CD4-positive, alpha-beta memory T cell (primary cell): ENCODE results near the gene PDS5B. TPM values are rescaled to one million over a fixed set of nuclear protein-coding genes. Genes with fewer than 3 reads are reported as not detected.
A peak's percentile ranks its signal among the peaks of the same experiment; 100 is the strongest.

Experiments
- CTCF ChIA-PET: fragments of 350-600 bp; sonication (Branson Sonifier 250); formaldehyde crosslinking; loops from one replicate; lab custom pipeline; 2021; ENCODE audit warnings: inconsistent platforms; ENCODE audit not compliant: partially characterized antibody; lab: Charles Lee
- POLR2A ChIA-PET: fragments of 350-600 bp; sonication (Branson Sonifier 250); formaldehyde crosslinking; loops from one replicate; lab custom pipeline; 2021; ENCODE audit not compliant: partially characterized antibody; lab: Charles Lee
- DNase-seq, 5 donors: peaks; one replicate each; pipeline versions ENCODE4 v3.0.0 to v3.0.0-alpha.2; 2020 to 2022; ENCODE audit warnings: mixed read lengths in 1 of 5
- H3K27ac ChIP-seq: one replicate; pipeline ENCODE4 v1.7.0; 2013; ENCODE audit warnings: low read depth, low read length
- H3K27me3 ChIP-seq: 2 replicates; pipeline ENCODE4 v1.7.0; 2013; ENCODE audit warnings: mild to moderate bottlenecking, low read length, moderate library complexity; ENCODE audit not compliant: insufficient read depth
- H3K36me3 ChIP-seq: 2 replicates; pipeline ENCODE4 v1.7.0; 2013; ENCODE audit warnings: mild to moderate bottlenecking, low read length, moderate library complexity; ENCODE audit not compliant: insufficient read depth
- H3K4me1 ChIP-seq: 2 replicates; pipeline ENCODE4 v1.7.0; 2013; ENCODE audit warnings: mild to moderate bottlenecking, low read length, moderate library complexity; ENCODE audit not compliant: insufficient read depth
- H3K4me3 ChIP-seq, 2 donors: one replicate each; pipeline ENCODE4 v1.7.0; 2013; ENCODE audit warnings: low read length in 2 of 2, mild to moderate bottlenecking in 1 of 2
- H3K9me3 ChIP-seq, 2 donors: one replicate each; pipeline ENCODE4 v1.7.0; 2013; ENCODE audit warnings: low read length in 2 of 2, control low read depth in 1 of 2; ENCODE audit not compliant: control insufficient read depth in 1 of 2
- H3K27ac Mint-ChIP-seq, 7 donors: one replicate each; pipeline ENCODE4 v1.8.0; 2020 to 2021; ENCODE audit warnings: mixed read lengths in 7 of 7, mild to moderate bottlenecking in 6 of 7, inconsistent platforms in 3 of 7, moderate library complexity in 3 of 7
- H3K27me3 Mint-ChIP-seq, 2 donors: one replicate each; pipeline ENCODE4 v1.8.0; 2020 to 2021; ENCODE audit warnings: mixed read lengths in 2 of 2
- H3K36me3 Mint-ChIP-seq, 2 donors: one replicate each; pipeline ENCODE4 v1.8.0; 2020 to 2021; ENCODE audit warnings: mixed read lengths in 2 of 2, inconsistent platforms in 1 of 2, mild to moderate bottlenecking in 1 of 2
- H3K4me1 Mint-ChIP-seq, 4 donors: one replicate each; pipeline ENCODE4 v1.8.0; 2020 to 2021; ENCODE audit warnings: mixed read lengths in 4 of 4, mild to moderate bottlenecking in 1 of 4
- H3K4me3 Mint-ChIP-seq, 8 donors: one replicate each; pipeline ENCODE4 v1.8.0; 2020 to 2021; ENCODE audit warnings: mixed read lengths in 8 of 8, mild to moderate bottlenecking in 7 of 8, moderate library complexity in 6 of 8, inconsistent platforms in 3 of 8
- H3K9me3 Mint-ChIP-seq, 8 donors: one replicate each; pipeline ENCODE4 v1.8.0; 2020 to 2021; ENCODE audit warnings: mixed read lengths in 8 of 8, mild to moderate bottlenecking in 5 of 8, inconsistent platforms in 3 of 8, moderate library complexity in 1 of 8
- intact Hi-C: fragments of 100-400 bp; cut with micrococcal nuclease; formaldehyde crosslinking; loops from one replicate; pipeline ENCODE4 v1.15.1; 2023
- polyA plus RNA-seq, 2 donors: library from polyadenylated mRNA; unstranded; fragments of 300-500 nt; fragmentation: Illumina TruSeq; gene quantifications; one replicate each; pipeline ENCODE4 v1.2.3, GENCODE V29; 2021
- total RNA-seq, 2 experiments: library from RNA; stranded (reverse); gene quantifications; one replicate each; pipeline ENCODE4 v1.2.3, GENCODE V29; 2021

PDS5B gene
- total and polyA plus RNA-seq, 4 experiments from 2014 or later: 28.7 to 56.3 (median 42.4) TPM

GRCh38 chr13:32588736-32589135 is 2.5 kb downstream of the PDS5B start:
- Mint-ChIP-seq H3K27ac (peak overlapping the region in 5 of 7 donors; percentile 5 to 98 (median 84)), H3K9me3 (peaks cover 0 to 2% (median 0%) of the 10 kb centered on the region in 8 donors), H3K36me3 (peaks cover 0 to 11% of the 10 kb centered on the region in 2 donors), H3K4me1 (peaks cover 42 to 67% (median 57%) of the 10 kb centered on the region in 4 donors), H3K4me3 (peak overlapping the region in 7 of 8 donors; percentile 67 to 83 (median 72)), H3K27me3 (no peaks in the 10 kb centered on the region)
- no peak overlapping the region for H3K4me3 ChIP-seq
- POLR2A ChIA-PET: interaction anchor here (1.0 to 2.6 kb wide), 6 partner anchors 50 to 954 kb away, joined by 3 to 13 read pairs (median 6); partner anchors contain the start of gene N4BP2L2
- H3K27me3 ChIP-seq: no peaks in the 10 kb centered on the region
- DNase-seq: no peak
- H3K36me3 ChIP-seq: no peaks in the 10 kb centered on the region
- CTCF ChIA-PET: interaction anchor here (0.6 to 8.4 kb wide), 15 partner anchors 7 to 188 kb away, joined by 3 to 90 read pairs (median 5); partner anchors contain the start of gene N4BP2L2
- peaks cover 43% of the 10 kb centered on the region for H3K4me1 ChIP-seq
- H3K27ac ChIP-seq: no peak overlapping the region
- intact Hi-C loops: loop anchor here (5.0 kb wide), 2 partner anchors 324 to 639 kb away; no protein-coding TSS in a partner anchor
- H3K9me3 ChIP-seq: no peaks in the 10 kb centered on the region

- Mint-ChIP-seq H3K27ac (peak overlapping the region in 2 of 7 donors; percentile 68 to 98), H3K4me1 (peaks cover 47 to 75% (median 63%) of the 10 kb centered on the region in 4 donors), H3K4me3 (peak overlapping the region in 4 of 8 donors; percentile 26 to 77 (median 69)), H3K36me3 (peaks cover 0 to 11% of the 10 kb centered on the region in 2 donors), H3K27me3 (no peaks in the 10 kb centered on the region), H3K9me3 (peaks cover 0 to 2% (median 0%) of the 10 kb centered on the region in 8 donors)
- no peak for DNase-seq
- Histone ChIP-seq H3K4me1 (peaks cover 49% of the 10 kb centered on the region), H3K27ac (no peak overlapping the region), H3K4me3 (no peak overlapping the region), H3K27me3 (no peaks in the 10 kb centered on the region), H3K36me3 (no peaks in the 10 kb centered on the region), H3K9me3 (no peaks in the 10 kb centered on the region)
- ChIA-PET CTCF (interaction anchor here (0.9 to 8.4 kb wide), 6 partner anchors 8 to 59 kb away, joined by 3 to 90 read pairs (median 6); no protein-coding TSS in a partner anchor), POLR2A (interaction anchor here (1.3 kb wide), 1 partner anchor 50 kb away, joined by 5 read pairs; no protein-coding TSS in a partner anchor)
- intact Hi-C loops: loop anchor here (5.0 kb wide), 2 partner anchors 323 to 638 kb away; no protein-coding TSS in a partner anchor
These were observed 3.2 kb downstream of the PDS5B start for GRCh38 chr13:32589471-32589870.

- H3K4me1 Mint-ChIP-seq: peaks cover 53 to 79% (median 68%) of the 10 kb centered on the region in 4 donors
- H3K4me3 ChIP-seq: no peak overlapping the region
These were observed 4.0 kb downstream of the PDS5B start for GRCh38 chr13:32590266-32590665.

GRCh38 chr13:32592082-32592481 is 5.8 kb downstream of the PDS5B start:
- Histone ChIP-seq H3K4me1 (peaks cover 58% of the 10 kb centered on the region), H3K9me3 (no peaks in the 10 kb centered on the region), H3K27ac (no peak overlapping the region), H3K27me3 (no peaks in the 10 kb centered on the region), H3K36me3 (no peaks in the 10 kb centered on the region), H3K4me3 (no peak overlapping the region)
- peaks cover 61 to 86% (median 76%) of the 10 kb centered on the region in 4 donors for H3K4me1 Mint-ChIP-seq
- intact Hi-C loops: no loop called here
- CTCF ChIA-PET: interaction anchor here (1.1 to 8.4 kb wide), 5 partner anchors 11 to 56 kb away, joined by 3 to 90 read pairs (median 5); no protein-coding TSS in a partner anchor
- no peak for DNase-seq
- no peaks in the 10 kb centered on the region for H3K27me3 Mint-ChIP-seq
- POLR2A ChIA-PET: no interaction called here
- peaks cover 0 to 7% of the 10 kb centered on the region in 2 donors for H3K36me3 Mint-ChIP-seq
- peaks cover 0 to 3% (median 0%) of the 10 kb centered on the region in 8 donors for H3K9me3 Mint-ChIP-seq
- peak overlapping the region in 1 of 7 donors; percentile 85 for H3K27ac Mint-ChIP-seq
- H3K4me3 Mint-ChIP-seq: no peak overlapping the region

More at GRCh38 chr13:32590266-32590665, 4.0 kb downstream of the PDS5B start:
- ChIA-PET POLR2A (no interaction called here), CTCF (interaction anchor here (0.9 to 8.4 kb wide), 7 partner anchors 9 to 87 kb away, joined by 3 to 90 read pairs (median 4); no protein-coding TSS in a partner anchor)
- H3K4me1 ChIP-seq: peaks cover 53% of the 10 kb centered on the region
- DNase-seq: no peak
- peaks cover 0 to 11% of the 10 kb centered on the region in 2 donors for H3K36me3 Mint-ChIP-seq
- no peaks in the 10 kb centered on the region for H3K36me3 ChIP-seq
- peak overlapping the region in 3 of 8 donors; percentile 0 to 5 (median 2) for H3K4me3 Mint-ChIP-seq
- no peaks in the 10 kb centered on the region for H3K27me3 ChIP-seq
- H3K9me3 Mint-ChIP-seq: peaks cover 0 to 2% (median 0%) of the 10 kb centered on the region in 8 donors
- H3K9me3 ChIP-seq: no peaks in the 10 kb centered on the region
- no peak overlapping the region for H3K27ac ChIP-seq
- H3K27me3 Mint-ChIP-seq: no peaks in the 10 kb centered on the region
- peak overlapping the region in 3 of 7 donors; percentile 38 to 70 (median 61) for H3K27ac Mint-ChIP-seq
- intact Hi-C loops: no loop called here

- Histone ChIP-seq H3K9me3 (no peaks in the 10 kb centered on the region), H3K27ac (no peak overlapping the region), H3K36me3 (no peaks in the 10 kb centered on the region), H3K27me3 (no peaks in the 10 kb centered on the region), H3K4me3 (no peak overlapping the region), H3K4me1 (peaks cover 43% of the 10 kb centered on the region)
- H3K9me3 Mint-ChIP-seq: peaks cover 0 to 6% (median 0%) of the 10 kb centered on the region in 8 donors
- intact Hi-C loops: no loop called here
- peaks cover 47 to 71% (median 58%) of the 10 kb centered on the region in 4 donors for H3K4me1 Mint-ChIP-seq
- H3K27me3 Mint-ChIP-seq: no peaks in the 10 kb centered on the region
- no peak overlapping the region for H3K4me3 Mint-ChIP-seq
- H3K36me3 Mint-ChIP-seq: no peaks in the 10 kb centered on the region
- peak overlapping the region in 1 of 7 donors; percentile 2 for H3K27ac Mint-ChIP-seq
- CTCF ChIA-PET: interaction anchor here (1.6 to 8.4 kb wide), 2 partner anchors 45 to 54 kb away, joined by 7 to 90 read pairs; no protein-coding TSS in a partner anchor
- POLR2A ChIA-PET: no interaction called here
- DNase-seq: no peak
These were observed 8.0 kb downstream of the PDS5B start for GRCh38 chr13:32594157-32594738.

- H3K4me1 ChIP-seq: peaks cover 39% of the 10 kb centered on the region
- intact Hi-C loops: no loop called here
- ChIA-PET POLR2A (no interaction called here), CTCF (interaction anchor here (1.0 to 1.8 kb wide), 3 partner anchors 8 to 44 kb away, joined by 4 to 9 read pairs (median 4); partner anchors contain the start of gene PDS5B)
- no peaks in the 10 kb centered on the region for H3K36me3 ChIP-seq
- Mint-ChIP-seq H3K36me3 (peaks cover 0 to 7% of the 10 kb centered on the region in 2 donors), H3K27me3 (no peaks in the 10 kb centered on the region), H3K27ac (peak overlapping the region in 1 of 7 donors; percentile 27), H3K4me1 (peaks cover 46 to 67% (median 55%) of the 10 kb centered on the region in 4 donors), H3K4me3 (peak overlapping the region in 1 of 8 donors; percentile 17), H3K9me3 (peaks cover 0 to 10% (median 1%) of the 10 kb centered on the region in 8 donors)
- H3K27ac ChIP-seq: no peak overlapping the region
- no peak for DNase-seq
- H3K27me3 ChIP-seq: no peaks in the 10 kb centered on the region
- no peak overlapping the region for H3K4me3 ChIP-seq
- no peaks in the 10 kb centered on the region for H3K9me3 ChIP-seq
These were observed 9.1 kb downstream of the PDS5B start for GRCh38 chr13:32595306-32595705.
